Glutamatergic neuron (in vitro differentiated cells): ENCODE results near the gene TBC1D7. TPM values are rescaled to one million over a fixed set of nuclear protein-coding genes. Genes with fewer than 3 reads are reported as not detected.

Experiments
- DNase-seq: peaks from one replicate; pipeline ENCODE4 v3.0.0; 2022
- H3K27ac Mint-ChIP-seq: one replicate; pipeline ENCODE4 v1.8.0; 2020; ENCODE audit warnings: mild to moderate bottlenecking, mixed read lengths, inconsistent platforms; ENCODE audit not compliant: unreplicated experiment
- H3K27me3 Mint-ChIP-seq: one replicate; pipeline ENCODE4 v1.8.0; 2020; ENCODE audit warnings: mild to moderate bottlenecking, moderate library complexity, mixed read lengths, inconsistent platforms; ENCODE audit not compliant: unreplicated experiment
- H3K36me3 Mint-ChIP-seq: one replicate; pipeline ENCODE4 v1.8.0; 2020; ENCODE audit warnings: mild to moderate bottlenecking, mixed read lengths, inconsistent platforms; ENCODE audit not compliant: unreplicated experiment
- H3K4me1 Mint-ChIP-seq: one replicate; pipeline ENCODE4 v1.8.0; 2020; ENCODE audit warnings: mild to moderate bottlenecking, low read depth, mixed read lengths, inconsistent platforms; ENCODE audit not compliant: unreplicated experiment
- H3K4me3 Mint-ChIP-seq: one replicate; pipeline ENCODE4 v1.8.0; 2020; ENCODE audit warnings: mild to moderate bottlenecking, mixed read lengths, inconsistent platforms; ENCODE audit not compliant: unreplicated experiment
- H3K9me3 Mint-ChIP-seq: one replicate; pipeline ENCODE4 v1.8.0; 2020; ENCODE audit warnings: mild to moderate bottlenecking, moderate library complexity, mixed read lengths, inconsistent platforms; ENCODE audit not compliant: unreplicated experiment
- total RNA-seq: library from RNA; stranded (reverse); fragmentation: NEBNext Ultra II Directional; extraction: Animal tissue kit (Norgen Biotek cat#: 25700); gene quantifications from one replicate; pipeline ENCODE4 v1.2.1, GENCODE V29; 2021; ENCODE audit not compliant: unreplicated experiment
- TF ChIP-seq, protein P1 (sequence below): fragments of 200-600 bp; sonication (generic); IDR thresholded peaks from one replicate; pipeline ENCODE4 v1.5.0; 2021; ENCODE audit not compliant: partially characterized antibody, unreplicated experiment

The TBC1D7 gene
- total RNA-seq, 1 donor from 2014 or later, result 39.9 TPM

DNA sequence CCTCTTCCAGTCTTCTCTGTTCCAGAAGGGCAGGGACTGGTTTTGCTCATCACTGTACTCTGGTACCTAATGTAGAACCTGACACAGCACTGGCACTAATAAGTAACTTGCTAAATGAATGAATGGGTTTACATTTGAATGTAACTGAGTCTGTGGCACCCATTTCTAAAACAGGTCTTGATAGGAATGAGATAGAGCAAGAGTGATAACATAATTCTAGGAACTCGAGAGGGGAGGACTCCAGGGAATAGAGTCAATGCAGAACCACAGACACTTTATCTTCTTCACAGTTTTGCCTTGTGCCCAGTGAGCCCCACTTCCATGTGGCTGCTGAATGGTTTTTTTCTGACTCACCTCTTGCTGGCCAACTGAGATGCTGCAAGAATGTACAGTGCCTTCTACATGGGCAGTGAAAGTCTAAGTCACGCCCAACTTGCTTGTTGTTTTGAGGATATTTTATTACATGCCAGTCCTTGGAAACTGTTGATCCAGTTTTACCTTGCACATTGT, 61.1 kb downstream of the TBC1D7 start:
- H3K36me3 Mint-ChIP-seq, result peaks cover 16% of the 10 kb centered on the region
- H3K27me3 Mint-ChIP-seq, result peaks cover 4% of the 10 kb centered on the region
- DNase-seq, result no peak
- TF ChIP-seq, protein P1, sequence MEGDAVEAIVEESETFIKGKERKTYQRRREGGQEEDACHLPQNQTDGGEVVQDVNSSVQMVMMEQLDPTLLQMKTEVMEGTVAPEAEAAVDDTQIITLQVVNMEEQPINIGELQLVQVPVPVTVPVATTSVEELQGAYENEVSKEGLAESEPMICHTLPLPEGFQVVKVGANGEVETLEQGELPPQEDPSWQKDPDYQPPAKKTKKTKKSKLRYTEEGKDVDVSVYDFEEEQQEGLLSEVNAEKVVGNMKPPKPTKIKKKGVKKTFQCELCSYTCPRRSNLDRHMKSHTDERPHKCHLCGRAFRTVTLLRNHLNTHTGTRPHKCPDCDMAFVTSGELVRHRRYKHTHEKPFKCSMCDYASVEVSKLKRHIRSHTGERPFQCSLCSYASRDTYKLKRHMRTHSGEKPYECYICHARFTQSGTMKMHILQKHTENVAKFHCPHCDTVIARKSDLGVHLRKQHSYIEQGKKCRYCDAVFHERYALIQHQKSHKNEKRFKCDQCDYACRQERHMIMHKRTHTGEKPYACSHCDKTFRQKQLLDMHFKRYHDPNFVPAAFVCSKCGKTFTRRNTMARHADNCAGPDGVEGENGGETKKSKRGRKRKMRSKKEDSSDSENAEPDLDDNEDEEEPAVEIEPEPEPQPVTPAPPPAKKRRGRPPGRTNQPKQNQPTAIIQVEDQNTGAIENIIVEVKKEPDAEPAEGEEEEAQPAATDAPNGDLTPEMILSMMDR, result no peak
- no peak overlapping the region for H3K27ac Mint-ChIP-seq
- no peaks in the 10 kb centered on the region for H3K4me1 Mint-ChIP-seq
- no peak overlapping the region for H3K4me3 Mint-ChIP-seq
- peaks cover 8% of the 10 kb centered on the region for H3K9me3 Mint-ChIP-seq

DNA sequence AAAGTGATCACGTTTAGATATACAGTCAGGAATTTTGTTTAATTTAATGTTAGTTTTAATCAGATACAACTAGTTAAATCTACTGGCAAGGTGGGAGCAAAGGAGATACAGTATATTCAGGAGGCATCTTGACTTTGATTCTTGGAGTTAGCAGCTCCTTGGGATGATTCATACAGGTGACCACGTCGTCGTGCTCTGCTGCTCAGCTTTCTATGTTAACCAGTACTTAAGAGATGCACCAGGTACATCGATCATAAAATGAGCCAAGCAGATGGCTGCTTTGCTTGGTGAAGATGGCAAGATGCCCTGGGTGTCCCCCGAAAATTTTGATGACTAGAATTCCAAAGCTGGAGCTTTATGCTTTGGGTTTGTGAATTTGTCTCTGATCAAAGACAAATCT, 64.7 kb downstream of the TBC1D7 start:
- H3K9me3 Mint-ChIP-seq, result peaks cover 6% of the 10 kb centered on the region
- no peak overlapping the region for H3K4me3 Mint-ChIP-seq
- no peaks in the 10 kb centered on the region for H3K4me1 Mint-ChIP-seq
- peaks cover 16% of the 10 kb centered on the region for H3K36me3 Mint-ChIP-seq
- peaks cover 4% of the 10 kb centered on the region for H3K27me3 Mint-ChIP-seq
- no peak for DNase-seq
- H3K27ac Mint-ChIP-seq, result no peak overlapping the region
- TF ChIP-seq, protein P1, result no peak

- Mint-ChIP-seq H3K4me1 (no peaks in the 10 kb centered on the region), H3K9me3 (peaks cover 5% of the 10 kb centered on the region), H3K27ac (no peak overlapping the region), H3K4me3 (no peak overlapping the region), H3K36me3 (peaks cover 15% of the 10 kb centered on the region), H3K27me3 (peaks cover 4% of the 10 kb centered on the region)
- DNase-seq, result no peak
- TF ChIP-seq, protein P1, result no peak
Observed at GRCh38 chr6:13262302-13263230, 65.8 kb downstream of the TBC1D7 start.

DNA sequence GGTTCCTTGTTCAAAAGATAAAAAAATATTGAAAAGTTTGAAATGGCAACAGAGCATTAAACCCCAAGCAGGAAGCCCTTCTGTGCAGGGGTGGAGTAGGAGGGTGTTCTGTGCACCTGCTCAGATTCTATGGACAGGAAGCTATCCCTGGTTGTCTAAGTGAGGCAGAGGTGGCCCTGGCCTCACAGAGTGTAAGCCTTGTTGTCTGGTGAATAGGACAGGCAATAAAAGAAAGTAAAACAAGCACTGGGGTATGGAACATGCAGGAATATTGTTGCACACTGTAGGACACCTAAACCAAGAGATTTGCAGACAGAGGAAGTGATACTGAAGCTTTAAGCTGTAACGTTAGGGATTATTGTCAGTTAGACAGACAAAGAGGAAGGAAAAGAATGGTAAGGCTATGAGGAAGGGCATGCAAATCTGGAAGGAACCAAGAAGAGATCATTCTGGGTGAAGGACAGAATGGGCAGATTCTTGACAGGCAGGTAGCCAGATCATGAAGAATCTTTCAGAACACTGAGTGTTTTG, 66.8 kb downstream of the TBC1D7 start:
- Mint-ChIP-seq H3K36me3 (peaks cover 10% of the 10 kb centered on the region), H3K27ac (no peak overlapping the region), H3K4me1 (no peaks in the 10 kb centered on the region), H3K4me3 (no peak overlapping the region), H3K9me3 (no peaks in the 10 kb centered on the region), H3K27me3 (peaks cover 2% of the 10 kb centered on the region)
- no peak for DNase-seq
- TF ChIP-seq, protein P1, result no peak

GRCh38 chr6:13260831-13261230, 67.5 kb downstream of the TBC1D7 start:
- Mint-ChIP-seq H3K4me3 (no peak overlapping the region), H3K4me1 (no peaks in the 10 kb centered on the region), H3K36me3 (peaks cover 8% of the 10 kb centered on the region), H3K9me3 (no peaks in the 10 kb centered on the region), H3K27me3 (peaks cover 2% of the 10 kb centered on the region), H3K27ac (no peak overlapping the region)
- no peak for DNase-seq
- TF ChIP-seq, protein P1, result no peak
